HCT116 (cell line): ENCODE measurements around the gene PIPOX. TPM values are rescaled to one million over a fixed set of nuclear protein-coding genes. Genes with fewer than 3 reads are reported as not detected.

Experiments used
- ATAC-seq: fragments of 200-7000 bp; cut with Tn5 transposase; 2 replicates; pipeline ENCODE4 v1.9.1; 2020; ENCODE audit warnings: mild to moderate bottlenecking, moderate library complexity
- BruUV-seq: library from RNA; stranded (reverse); fragments of 400-500 nt; replicated peaks from 2 replicates; lab custom pipeline; 2021; lab: Mats Ljungman, UMichigan
- CTCF ChIA-PET: fragments of 300-600 bp; sonication (Branson Sonifier 250); formaldehyde crosslinking; loops from one replicate; lab custom pipeline; 2021; ENCODE audit warnings: antibody characterized with exemption; lab: Charles Lee
- POLR2A ChIA-PET: fragments of 300-600, 350-600 bp; sonication (Branson Sonifier 250); formaldehyde crosslinking; loops from one replicate; lab custom pipeline; 2021; ENCODE audit warnings: antibody characterized with exemption; lab: Charles Lee
- RAD21 ChIA-PET, 2 experiments: fragments of 300-600 bp; sonication (Branson Sonifier 250); formaldehyde crosslinking; loops; one replicate each; lab custom pipeline; 2023; ENCODE audit warnings: low total read pairs in 2 of 2; ENCODE audit not compliant: uncharacterized antibody in 2 of 2, unreplicated experiment in 2 of 2, low non-redundant PET in 1 of 2; lab: Charles Lee
- DNase-seq: peaks from one replicate; pipeline ENCODE4 v3.0.0-alpha.2; 2010; ENCODE audit warnings: low read depth, low spot score
- H2AFZ ChIP-seq: fragments of 200-600 bp; shearing (Covaris generic), sonication (generic); 2 replicates; pipeline ENCODE4 v1.6.1; 2017; ENCODE audit warnings: low read depth, mixed run types, mixed read lengths, antibody characterized with exemption, low read length; ENCODE audit not compliant: poor library complexity, severe bottlenecking
- H3K27ac ChIP-seq: 2 replicates; pipeline ENCODE4 v1.5.1; 2012; ENCODE audit warnings: low read depth, low read length
- H3K27me3 ChIP-seq: fragments of 200-600 bp; sonication (generic); 2 replicates; pipeline ENCODE4 v1.6.1; 2016; ENCODE audit warnings: mixed run types, low read length, mixed read lengths; ENCODE audit not compliant: insufficient read depth
- H3K36me3 ChIP-seq, 2 experiments: fragments of 200-500 bp in 1 of 2; fragments of 200-600 bp in 1 of 2; sonication (Bioruptor generic) in 1 of 2; sonication (generic) in 1 of 2; 2 replicates each; pipeline versions ENCODE4 v1.5.1 to v1.6.1; 2014 to 2016; ENCODE audit warnings: low read length in 2 of 2, inconsistent platforms in 1 of 2, mixed read lengths in 1 of 2, mixed run types in 1 of 2; ENCODE audit not compliant: insufficient read depth in 2 of 2, control insufficient read depth in 1 of 2
- H3K4me1 ChIP-seq, 2 experiments: fragments of 200-600 bp in 1 of 2; sonication (generic) in 1 of 2; 2 replicates each; pipeline versions ENCODE4 v1.5.1 to v1.6.1; 2012 to 2017; ENCODE audit warnings: low read length in 2 of 2, inconsistent platforms in 1 of 2, mild to moderate bottlenecking in 1 of 2, mixed read lengths in 1 of 2, mixed run types in 1 of 2, moderate library complexity in 1 of 2; ENCODE audit not compliant: insufficient read depth in 2 of 2, control insufficient read depth in 1 of 2
- H3K4me2 ChIP-seq: fragments of 200-600 bp; sonication (generic); 2 replicates; pipeline ENCODE4 v1.6.1; 2017; ENCODE audit warnings: mixed run types, low read length, mixed read lengths
- H3K4me3 ChIP-seq, 2 experiments: fragments of 200-600 bp in 1 of 2; sonication (generic) in 1 of 2; replicated peaks in 1 of 2; 2 replicates each; pipeline ENCODE4 v1.5.1; 2011 to 2016; ENCODE audit warnings: low read length in 2 of 2, control low read depth in 1 of 2, low read depth in 1 of 2, mild to moderate bottlenecking in 1 of 2, mixed read lengths in 1 of 2, mixed run types in 1 of 2
- H3K79me2 ChIP-seq: fragments of 200-600 bp; sonication (generic); 2 replicates; pipeline ENCODE4 v1.6.1; 2017; ENCODE audit warnings: mild to moderate bottlenecking, mixed run types, low read length, moderate library complexity, mixed read lengths; ENCODE audit not compliant: insufficient read depth
- H3K9ac ChIP-seq: fragments of 200-600 bp; sonication (generic); 2 replicates; pipeline ENCODE4 v1.6.1; 2016; ENCODE audit warnings: low read length, mixed read lengths
- H3K9me2 ChIP-seq: fragments of 200-600 bp; sonication (generic), shearing (Covaris generic); 2 replicates; pipeline ENCODE4 v1.6.1; 2017; ENCODE audit warnings: mixed run types, mild to moderate bottlenecking, moderate library complexity; ENCODE audit not compliant: insufficient read depth
- H3K9me3 ChIP-seq, 2 experiments: fragments of 200-500 bp in 1 of 2; fragments of 200-600 bp in 1 of 2; sonication (Bioruptor generic) in 1 of 2; sonication (generic) in 1 of 2; 2 replicates each; pipeline ENCODE4 v1.6.1; 2014 to 2017; ENCODE audit warnings: low read length in 2 of 2, mixed read lengths in 2 of 2, inconsistent platforms in 1 of 2, low read depth in 1 of 2, mild to moderate bottlenecking in 1 of 2, mixed run types in 1 of 2, moderate library complexity in 1 of 2; ENCODE audit not compliant: control insufficient read depth in 1 of 2, insufficient read depth in 1 of 2
- H4K20me1 ChIP-seq: fragments of 200-600 bp; sonication (generic), shearing (Covaris generic); 2 replicates; pipeline ENCODE4 v1.6.1; 2017; ENCODE audit warnings: mixed run types, mild to moderate bottlenecking, moderate library complexity; ENCODE audit not compliant: insufficient read depth
- CTCF ChIP-seq, 3 experiments: fragments of 200-600 bp in 1 of 3; sonication (generic) in 1 of 3; IDR thresholded peaks in 2 of 3; conservative IDR thresholded peaks in 1 of 3; 2 replicates each; pipeline ENCODE4 v1.5.1; 2012 to 2017; ENCODE audit warnings: low read depth in 2 of 3, low read length in 2 of 3, antibody characterized with exemption in 1 of 3, borderline replicate concordance in 1 of 3, control low read depth in 1 of 3, mild to moderate bottlenecking in 1 of 3, mixed read lengths in 1 of 3, mixed run types in 1 of 3, moderate library complexity in 1 of 3; ENCODE audit not compliant: insufficient read depth in 1 of 3
- FOSL1 ChIP-seq: IDR thresholded peaks from 2 replicates; pipeline ENCODE4 v1.6.1; 2012; ENCODE audit warnings: low read depth
- MAX ChIP-seq: IDR thresholded peaks from 2 replicates; pipeline ENCODE4 v1.6.1; 2012
- POLR2AphosphoS5 ChIP-seq: IDR thresholded peaks from 2 replicates; pipeline ENCODE4 v1.6.1; 2011; ENCODE audit warnings: mild to moderate bottlenecking, low read depth, low read length, moderate library complexity
- SIN3A ChIP-seq: IDR thresholded peaks from 2 replicates; pipeline ENCODE4 v1.6.1; 2012; ENCODE audit warnings: low read depth
- SRF ChIP-seq: IDR thresholded peaks from 2 replicates; pipeline ENCODE4 v1.6.1; 2012; ENCODE audit warnings: low read depth
- ZBTB33 ChIP-seq: IDR thresholded peaks from 2 replicates; pipeline ENCODE4 v1.6.1; 2011; ENCODE audit warnings: mild to moderate bottlenecking, low read length, moderate library complexity; ENCODE audit not compliant: insufficient replicate concordance; ENCODE audit errors: extremely low read depth
- intact Hi-C: fragments of 100-400 bp; cut with micrococcal nuclease; formaldehyde crosslinking; loops from 2 replicates; pipeline ENCODE4 v1.10.0; 2022
- total RNA-seq: library from RNA; stranded (reverse); gene quantifications from one replicate; pipeline ENCODE4 v1.2.1, GENCODE V29; 2021; ENCODE audit not compliant: unreplicated experiment

The PIPOX gene
- total RNA-seq, 1 experiment from 2014 or later = 1.8 TPM

GRCh38 chr17:28996554-28997096 is 46.3 kb upstream of the PIPOX start:
- H3K4me3 ChIP-seq = no peak overlapping the region
- ChIA-PET RAD21 (no interaction called here), POLR2A (no interaction called here), CTCF (no interaction called here)
- H3K36me3 ChIP-seq = no peaks in the 10 kb centered on the region
- DNase-seq = no peak
- no TSS peak for BruUV-seq
- ATAC-seq = no peak
- H3K27ac ChIP-seq = no peak overlapping the region
- H3K9me2 ChIP-seq = no peaks in the 10 kb centered on the region
- no peak overlapping the region for H2AFZ ChIP-seq
- no peaks in the 10 kb centered on the region for H3K9me3 ChIP-seq
- H3K4me1 ChIP-seq = peaks cover 3 to 4% of the 10 kb centered on the region in 2 experiments; a peak in 1 of 4 replicates
- H3K9ac ChIP-seq = no peak overlapping the region
- H3K27me3 ChIP-seq = peaks cover 24% of the 10 kb centered on the region; the same call in 1 of the 2 replicates
- no peak for TF ChIP-seq CTCF (IDR thresholded peaks at IDR 0.05 in 2 of 3, conservative IDR thresholded peaks at IDR 0.05 in 1 of 3; ENCODE audit: borderline replicate concordance in 1 of 3, insufficient read depth in 1 of 3, low read depth in 2 of 3, low read length in 2 of 3)
- no peak for TF ChIP-seq SIN3A
- no peak for TF ChIP-seq FOSL1
- no peak for TF ChIP-seq POLR2AphosphoS5
- TF ChIP-seq ZBTB33 = no peak
- TF ChIP-seq MAX = no peak
- no peak for TF ChIP-seq SRF
- H4K20me1 ChIP-seq = no peaks in the 10 kb centered on the region
- intact Hi-C loops = no loop called here
- H3K4me2 ChIP-seq = no peak overlapping the region
- H3K79me2 ChIP-seq = no peaks in the 10 kb centered on the region
